Motor neuron (in vitro differentiated cells): Measurements from ENCODE around the gene RIPOR1. TPM values are rescaled to one million over a fixed set of nuclear protein-coding genes. Genes with fewer than 3 reads are reported as not detected.

Experiments
- ATAC-seq, 8 experiments: fragments of 200-7000 bp; cut with Tn5 transposase; replicated peaks in 6 of 8; 2 replicates each; pipeline ENCODE4 v1.8.0; 2021; ENCODE audit warnings: mild to moderate bottlenecking in 8 of 8, moderate library complexity in 8 of 8
- H3K27ac ChIP-seq, 2 donors: fragments of 250-450 bp; sonication (Bioruptor Pico); 2 replicates each; pipeline ENCODE4 v1.9.0; 2021; ENCODE audit warnings: antibody characterized with exemption in 2 of 2, mild to moderate bottlenecking in 2 of 2, moderate library complexity in 1 of 2
- H3K4me1 ChIP-seq, 2 donors: fragments of 250-450 bp; sonication (Bioruptor Pico); replicated peaks in 1 of 2; 2 replicates each; pipeline ENCODE4 v1.6.1; 2021; ENCODE audit warnings: antibody characterized with exemption in 2 of 2, mild to moderate bottlenecking in 2 of 2, moderate library complexity in 1 of 2
- H3K4me3 ChIP-seq, 5 donors: fragments of 250-450 bp; sonication (Bioruptor Pico); 2 replicates each; pipeline ENCODE4 v1.9.0; 2021; ENCODE audit warnings: antibody characterized with exemption in 5 of 5, mild to moderate bottlenecking in 5 of 5, moderate library complexity in 4 of 5
- WGBS, 10 experiments: fragments of 450-650 bp; shearing (Covaris generic); methylation state at CpG; one replicate each; pipeline ENCODE4 v1.0.0; 2022; 5-methylcytosine and 5-hydroxymethylcytosine counted together
- in situ Hi-C, 9 experiments: fragments of 400-800 bp; cut with MboI; loops; one replicate each; pipeline ENCODE4 v1.15.0; 2021; ENCODE audit warnings: low sequenced_read_pairs in 9 of 9, low pct_unique_long_range_greater_than_20kb in 2 of 9; ENCODE audit not compliant: unreplicated experiment in 9 of 9
- total RNA-seq, 8 experiments: library from RNA; unstranded; fragments of 300-600 nt; gene quantifications; 2 replicates each; pipeline versions ENCODE4 v1.2.3 to v1.2.4, GENCODE V29; 2022

The RIPOR1 gene
- total RNA-seq, 8 experiments from 2014 or later = 11.2 to 35.5 (median 19.4) TPM

DNA sequence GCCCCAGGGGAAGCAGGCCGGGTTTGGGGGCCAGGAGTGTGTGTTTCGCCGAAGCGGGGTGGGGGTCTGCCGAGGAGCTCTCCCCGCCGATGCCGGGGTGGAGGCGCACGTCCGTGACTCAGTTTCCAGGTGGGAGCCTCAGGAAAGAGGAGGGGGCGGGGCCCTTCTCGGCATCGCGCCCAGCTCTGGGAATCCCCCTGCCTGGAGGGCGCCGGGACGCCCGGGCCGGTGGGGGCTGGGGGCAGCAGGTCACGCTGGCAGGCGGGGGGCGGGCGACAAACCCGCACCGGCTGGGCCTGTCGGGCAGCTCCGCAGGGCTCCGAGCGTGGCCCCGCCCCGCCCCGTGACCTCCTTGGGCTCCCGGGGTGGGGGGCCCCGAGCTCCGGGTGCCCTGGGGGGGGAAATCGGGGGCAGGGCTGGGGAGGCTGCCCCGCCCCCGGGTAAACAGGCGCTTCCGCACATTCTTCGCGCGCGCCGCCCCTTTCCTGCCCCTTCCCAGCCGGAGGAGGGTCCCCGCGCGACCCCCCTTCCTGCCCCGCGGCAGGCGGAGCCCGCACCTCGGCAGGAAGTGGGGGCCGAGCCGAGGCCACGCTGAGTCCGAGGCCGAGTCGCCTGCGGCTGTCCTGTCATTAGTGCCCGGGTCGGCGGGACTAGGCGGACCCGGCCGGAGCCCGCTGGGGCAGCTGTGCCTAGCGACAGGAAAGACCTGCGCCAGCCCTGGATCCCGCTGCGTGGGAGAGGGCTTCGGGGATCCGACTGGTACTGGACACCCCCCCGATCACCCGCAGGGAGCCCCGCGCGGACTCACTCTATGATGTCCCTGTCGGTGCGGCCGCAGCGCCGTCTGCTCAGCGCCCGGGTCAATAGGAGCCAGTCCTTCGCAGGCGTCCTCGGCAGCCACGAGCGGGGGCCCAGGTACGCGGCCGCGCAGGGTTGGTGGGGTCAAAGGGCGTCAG lies 9.3 kb downstream of the RIPOR1 start:
- WGBS, 10 experiments = 3 to 10% methylated on average over 4 to 6 of the region's 97 CpGs; no CpG with 5 or more reads in 8 of the 10 experiments
- in situ Hi-C loops = no loop called here
- Histone ChIP-seq H3K27ac (peak overlapping the region in 1 of 2 donors; percentile 58), H3K4me3 (peak overlapping the region; percentile 16 to 45 (median 43)), H3K4me1 (peaks cover 14 to 16% of the 10 kb centered on the region in 2 donors)
- ATAC-seq = peak in 7 of 8 experiments; percentile 39 to 74 (median 70)

DNA sequence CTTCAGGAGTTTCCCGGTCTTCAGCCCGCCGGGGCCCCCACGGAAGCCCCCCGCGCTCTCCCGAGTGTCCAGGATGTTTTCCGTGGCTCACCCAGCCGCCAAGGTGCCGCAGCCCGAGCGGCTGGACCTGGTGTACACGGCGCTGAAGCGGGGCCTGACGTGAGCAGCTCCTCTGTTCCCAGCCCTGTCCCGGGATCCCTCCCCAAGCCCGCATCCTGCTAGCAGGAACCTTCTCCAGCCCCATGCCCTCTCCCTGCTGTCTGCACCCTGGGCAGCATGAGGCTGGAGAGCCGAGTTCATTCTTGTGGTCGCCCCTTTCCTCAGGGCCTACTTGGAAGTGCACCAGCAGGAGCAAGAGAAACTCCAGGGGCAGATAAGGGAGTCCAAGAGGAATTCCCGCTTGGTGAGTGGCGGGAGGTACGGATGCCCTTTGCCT lies 10.1 kb downstream of the RIPOR1 start:
- ATAC-seq = no peak
- H3K4me1 ChIP-seq = peaks cover 14 to 16% of the 10 kb centered on the region in 2 donors
- H3K4me3 ChIP-seq = peak overlapping the region in 3 of 5 donors; percentile 43 to 45 (median 44)
- H3K27ac ChIP-seq = no peak overlapping the region
- WGBS, 10 experiments = 40 to 89% (median 68%) methylated on average over 1 to 5 of the region's 23 CpGs; no CpG with 5 or more reads in 5 of the 10 experiments
- in situ Hi-C loops = no loop called here

DNA sequence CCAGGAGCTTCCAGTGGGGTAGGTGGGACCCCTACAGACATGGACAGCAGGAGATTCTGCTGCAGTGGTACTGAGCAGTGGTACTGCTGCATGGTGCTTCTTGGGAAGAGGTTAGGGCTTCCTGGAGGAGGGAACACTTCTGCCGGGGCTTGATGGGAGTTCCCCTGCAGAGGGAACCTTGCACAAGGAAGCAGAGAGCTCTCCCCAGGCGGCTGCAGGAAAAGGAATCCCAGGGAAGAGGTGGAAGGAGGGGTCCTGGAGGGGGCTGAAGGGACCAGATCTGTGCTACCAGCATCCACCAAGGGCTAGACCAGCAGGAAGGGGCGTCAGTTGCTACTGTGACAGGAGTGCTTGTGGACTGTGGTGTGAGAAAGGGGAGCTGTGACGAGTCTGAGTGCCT lies 10.6 kb downstream of the RIPOR1 start:
- Histone ChIP-seq H3K27ac (no peak overlapping the region), H3K4me1 (peaks cover 14 to 16% of the 10 kb centered on the region in 2 donors), H3K4me3 (no peak overlapping the region)
- no peak for ATAC-seq
- 0 to 80% (median 50%) methylated on average over 1 to 2 of the region's 4 CpGs; no CpG with 5 or more reads in 3 of the 10 experiments for WGBS, 10 experiments
- in situ Hi-C loops = no loop called here

DNA sequence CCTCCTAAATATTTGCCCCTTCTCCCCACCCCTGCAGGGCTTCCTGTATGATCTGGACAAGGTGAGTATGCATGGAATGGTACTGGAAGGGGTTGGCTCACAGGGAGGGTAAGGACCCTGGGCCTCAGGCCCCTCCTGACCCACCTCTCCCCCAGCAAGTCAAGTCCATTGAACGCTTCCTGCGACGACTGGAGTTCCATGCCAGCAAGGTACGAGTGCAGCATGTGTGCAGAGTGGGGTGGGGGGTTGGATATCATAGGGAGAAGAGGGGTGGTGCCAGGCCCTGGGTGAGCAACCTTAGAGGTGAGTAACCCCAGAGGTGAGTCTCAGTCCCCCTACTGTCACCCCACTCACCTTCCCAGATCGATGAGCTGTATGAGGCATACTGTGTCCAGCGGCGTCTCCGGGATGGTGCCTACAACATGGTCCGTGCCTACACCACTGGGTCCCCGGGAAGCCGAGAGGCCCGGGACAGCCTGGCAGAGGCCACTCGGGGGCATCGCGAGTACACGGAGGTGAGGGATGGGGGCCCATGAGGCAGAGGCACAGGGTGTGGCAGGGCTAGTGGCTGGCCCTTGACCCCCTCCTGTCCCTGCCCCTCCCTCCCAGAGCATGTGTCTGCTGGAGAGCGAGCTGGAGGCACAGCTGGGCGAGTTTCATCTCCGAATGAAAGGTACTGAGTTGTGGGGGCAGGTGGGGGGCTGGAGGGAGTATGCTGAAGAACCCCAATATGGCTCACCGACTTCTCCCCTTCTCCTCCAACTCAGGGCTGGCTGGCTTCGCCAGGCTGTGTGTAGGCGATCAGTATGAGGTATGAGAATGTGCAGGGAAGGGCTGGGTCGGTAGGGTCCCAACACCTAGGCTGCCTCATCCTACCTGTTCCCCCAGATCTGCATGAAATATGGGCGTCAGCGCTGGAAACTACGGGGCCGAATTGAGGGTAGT lies 11.3 kb downstream of the RIPOR1 start:
- no peak overlapping the region for H3K27ac ChIP-seq
- 88 to 100% (median 92%) methylated on average over 2 to 8 of the region's 27 CpGs; no CpG with 5 or more reads in 4 of the 10 experiments for WGBS, 10 experiments
- no peak overlapping the region for H3K4me3 ChIP-seq
- in situ Hi-C loops = no loop called here
- H3K4me1 ChIP-seq = peaks cover 14 to 16% of the 10 kb centered on the region in 2 donors
- ATAC-seq = no peak

DNA sequence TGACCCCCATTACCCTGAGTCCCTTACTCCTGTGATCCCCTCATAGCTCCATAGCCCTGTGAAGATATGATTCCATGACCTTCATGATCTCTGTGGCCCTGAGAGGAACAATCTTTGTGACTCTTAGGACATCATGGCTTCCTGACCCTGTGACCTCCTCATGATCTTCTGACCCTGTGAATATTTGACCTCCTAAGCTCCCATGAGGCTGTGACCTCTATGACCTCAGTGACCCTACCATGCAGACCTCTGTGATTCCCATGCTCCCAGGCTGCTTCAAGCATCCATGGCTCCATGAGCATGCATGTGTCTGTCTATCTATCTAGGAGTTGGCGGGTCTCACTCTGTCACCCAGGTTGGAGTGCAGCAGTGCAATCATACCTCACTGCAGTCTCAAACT lies 12.1 kb downstream of the RIPOR1 start:
- no peak overlapping the region for H3K27ac ChIP-seq
- in situ Hi-C loops = no loop called here
- no peak for ATAC-seq
- WGBS, 10 experiments = 100% methylated on average over 1 of the region's 1 CpG; no CpG with 5 or more reads in 6 of the 10 experiments
- no peak overlapping the region for H3K4me3 ChIP-seq
- H3K4me1 ChIP-seq = peaks cover 14 to 16% of the 10 kb centered on the region in 2 donors

DNA sequence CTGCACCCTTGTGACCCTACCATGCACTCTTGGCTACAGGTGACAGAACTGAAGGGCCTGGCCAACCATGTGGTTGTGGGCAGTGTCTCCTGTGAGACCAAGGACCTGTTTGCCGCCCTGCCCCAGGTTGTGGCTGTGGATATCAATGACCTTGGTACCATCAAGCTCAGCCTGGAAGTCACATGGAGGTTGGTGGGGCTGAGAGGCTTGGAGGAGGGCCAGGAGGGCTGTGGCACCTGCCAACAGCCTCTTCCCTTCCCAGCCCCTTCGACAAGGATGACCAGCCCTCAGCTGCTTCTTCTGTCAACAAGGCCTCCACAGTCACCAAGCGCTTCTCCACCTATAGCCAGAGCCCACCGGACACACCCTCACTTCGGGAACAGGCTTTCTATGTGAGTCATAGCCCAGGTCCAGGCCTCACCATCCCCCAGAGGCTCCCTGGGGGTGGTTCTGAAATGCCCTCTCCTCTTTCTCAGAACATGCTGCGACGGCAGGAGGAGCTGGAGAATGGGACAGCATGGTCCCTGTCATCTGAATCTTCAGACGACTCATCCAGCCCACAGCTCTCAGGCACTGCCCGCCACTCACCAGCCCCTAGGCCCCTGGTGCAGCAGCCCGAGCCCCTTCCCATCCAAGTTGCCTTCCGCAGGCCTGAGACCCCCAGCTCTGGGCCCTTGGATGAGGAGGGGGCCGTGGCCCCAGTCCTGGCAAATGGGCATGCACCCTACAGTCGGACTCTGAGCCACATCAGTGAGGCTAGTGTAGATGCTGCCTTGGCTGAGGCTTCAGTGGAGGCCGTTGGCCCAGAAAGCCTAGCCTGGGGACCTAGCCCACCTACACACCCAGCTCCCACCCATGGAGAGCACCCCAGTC lies 13.0 kb downstream of the RIPOR1 start:
- WGBS, 10 experiments = 73 to 100% (median 89%) methylated on average over 2 to 8 of the region's 14 CpGs; no CpG with 5 or more reads in 5 of the 10 experiments
- ATAC-seq = no peak
- H3K4me1 ChIP-seq = peaks cover 13 to 14% of the 10 kb centered on the region in 2 donors
- in situ Hi-C loops = no loop called here
- H3K4me3 ChIP-seq = no peak overlapping the region
- H3K27ac ChIP-seq = no peak overlapping the region

DNA sequence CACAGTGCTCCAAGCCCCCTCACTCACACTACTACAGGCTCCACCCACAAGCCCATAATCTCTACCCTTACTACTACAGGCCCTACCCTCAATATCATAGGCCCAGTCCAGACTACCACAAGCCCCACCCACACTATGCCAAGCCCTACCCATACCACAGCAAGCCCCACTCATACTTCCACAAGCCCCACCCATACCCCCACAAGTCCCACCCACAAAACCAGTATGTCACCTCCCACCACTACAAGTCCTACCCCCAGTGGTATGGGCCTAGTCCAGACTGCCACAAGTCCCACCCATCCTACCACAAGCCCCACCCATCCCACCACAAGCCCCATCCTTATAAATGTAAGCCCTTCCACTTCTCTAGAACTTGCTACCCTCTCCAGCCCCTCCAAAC lies 13.8 kb downstream of the RIPOR1 start:
- Histone ChIP-seq H3K4me1 (peaks cover 7 to 10% of the 10 kb centered on the region in 2 donors), H3K27ac (no peak overlapping the region), H3K4me3 (no peak overlapping the region)
- in situ Hi-C loops = no loop called here
- peak in 3 of 8 experiments; percentile 40 to 82 (median 42) for ATAC-seq

DNA sequence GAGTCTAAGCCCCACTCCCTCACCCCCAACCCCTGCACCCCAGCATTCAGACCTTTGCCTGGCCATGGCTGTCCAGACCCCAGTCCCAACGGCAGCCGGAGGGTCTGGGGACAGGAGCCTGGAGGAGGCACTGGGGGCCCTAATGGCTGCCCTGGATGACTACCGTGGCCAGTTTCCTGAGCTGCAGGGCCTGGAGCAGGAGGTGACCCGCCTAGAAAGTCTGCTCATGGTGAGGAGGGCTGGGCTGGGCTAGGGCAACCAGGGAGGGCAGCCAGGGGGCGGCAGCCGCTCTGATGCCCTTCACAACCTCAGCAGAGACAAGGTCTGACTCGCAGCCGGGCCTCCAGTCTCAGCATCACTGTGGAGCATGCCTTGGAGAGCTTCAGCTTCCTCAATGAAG lies 14.4 kb downstream of the RIPOR1 start:
- Histone ChIP-seq H3K4me1 (peaks cover 7% of the 10 kb centered on the region in 2 donors), H3K4me3 (no peak overlapping the region), H3K27ac (no peak overlapping the region)
- in situ Hi-C loops = no loop called here
- ATAC-seq = no peak
- WGBS, 10 experiments = 100% methylated on average over 2 of the region's 8 CpGs; no CpG with 5 or more reads in 9 of the 10 experiments

DNA sequence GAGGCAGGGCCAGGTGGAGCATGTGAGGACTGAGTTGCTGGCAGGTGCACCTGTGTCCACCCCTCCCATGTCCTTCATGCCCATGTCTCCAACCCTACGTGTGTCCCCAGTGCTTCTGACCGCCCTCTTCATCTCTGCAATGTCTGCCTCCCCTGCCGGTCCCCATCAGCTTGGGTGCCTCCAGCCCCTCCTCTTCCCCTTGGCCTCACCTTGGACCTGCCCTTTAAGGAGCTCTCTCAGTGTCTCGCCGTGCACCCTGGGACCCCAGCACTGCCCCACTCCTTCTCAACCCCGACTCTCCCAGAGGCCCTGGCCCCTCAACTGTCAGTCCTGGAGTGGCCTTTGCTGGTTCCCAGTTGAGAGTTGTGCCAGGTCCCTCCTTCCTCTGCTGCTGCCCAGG lies 15.0 kb downstream of the RIPOR1 start:
- peaks cover 3 to 5% of the 10 kb centered on the region in 2 donors for H3K4me1 ChIP-seq
- H3K27ac ChIP-seq = no peak overlapping the region
- 50 to 92% (median 80%) methylated on average over 1 to 2 of the region's 6 CpGs; no CpG with 5 or more reads in 7 of the 10 experiments for WGBS, 10 experiments
- H3K4me3 ChIP-seq = no peak overlapping the region
- no peak for ATAC-seq
- in situ Hi-C loops = no loop called here

DNA sequence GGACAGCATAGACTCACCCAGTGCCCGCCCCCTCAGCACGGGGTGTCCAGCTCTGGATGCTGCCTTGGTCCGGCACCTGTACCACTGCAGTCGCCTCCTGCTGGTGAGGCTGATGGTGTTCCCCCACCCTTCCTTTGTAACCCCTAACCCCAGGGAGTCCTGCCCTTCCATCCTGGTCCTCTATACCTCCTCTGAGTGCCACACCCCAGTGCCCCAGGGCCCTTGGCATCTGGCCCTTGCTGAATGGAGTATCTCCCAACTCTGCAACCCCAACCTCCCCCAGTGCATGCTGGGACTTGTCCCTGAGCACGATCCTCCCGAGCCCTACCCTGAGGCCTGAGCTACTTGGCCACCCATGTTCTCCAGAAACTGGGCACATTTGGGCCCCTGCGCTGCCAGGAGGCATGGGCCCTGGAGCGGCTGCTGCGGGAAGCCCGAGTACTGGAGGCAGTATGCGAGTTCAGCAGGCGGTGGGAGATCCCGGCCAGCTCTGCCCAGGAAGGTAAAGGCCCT lies 15.8 kb downstream of the RIPOR1 start:
- ATAC-seq = no peak
- no peak overlapping the region for H3K4me3 ChIP-seq
- no peaks in the 10 kb centered on the region for H3K4me1 ChIP-seq
- WGBS, 10 experiments = 58 to 87% (median 75%) methylated on average over 2 to 3 of the region's 13 CpGs; no CpG with 5 or more reads in 7 of the 10 experiments
- in situ Hi-C loops = no loop called here
- H3K27ac ChIP-seq = no peak overlapping the region

DNA sequence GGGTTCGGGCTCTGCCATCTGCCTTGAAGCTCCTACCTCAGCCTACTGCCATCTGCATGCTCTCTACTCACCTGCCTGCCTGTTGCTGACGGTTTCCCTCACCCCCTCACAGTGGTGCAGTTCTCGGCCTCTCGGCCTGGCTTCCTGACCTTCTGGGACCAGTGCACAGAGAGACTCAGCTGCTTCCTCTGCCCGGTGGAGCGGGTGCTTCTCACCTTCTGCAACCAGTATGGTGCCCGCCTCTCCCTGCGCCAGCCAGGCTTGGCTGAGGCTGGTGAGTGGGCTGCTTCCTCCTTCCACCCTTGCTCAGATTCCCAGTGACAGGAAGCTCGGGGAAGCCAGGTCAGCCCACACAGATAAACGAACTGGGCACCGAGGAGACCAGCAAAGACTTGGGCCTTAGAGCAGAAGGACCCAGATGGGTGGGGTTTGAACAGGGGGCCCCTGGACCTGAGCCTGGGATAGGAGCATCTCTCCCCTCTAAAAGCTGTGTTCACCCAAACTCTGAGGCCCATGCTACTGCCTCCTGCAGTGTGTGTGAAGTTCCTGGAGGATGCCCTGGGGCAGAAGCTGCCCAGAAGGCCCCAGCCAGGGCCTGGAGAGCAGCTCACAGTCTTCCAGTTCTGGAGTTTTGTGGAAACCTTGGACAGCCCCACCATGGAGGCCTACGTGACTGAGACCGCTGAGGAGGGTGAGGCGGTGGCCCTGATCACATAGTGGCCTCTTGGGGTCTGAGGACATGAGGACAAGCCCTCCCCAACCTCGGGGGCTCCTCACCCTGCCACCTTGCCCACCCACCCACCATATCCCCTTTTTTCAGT lies 16.4 kb downstream of the RIPOR1 start:
- Histone ChIP-seq H3K4me1 (no peaks in the 10 kb centered on the region), H3K4me3 (no peak overlapping the region), H3K27ac (no peak overlapping the region)
- WGBS, 10 experiments = 50 to 100% (median 80%) methylated on average over 1 to 4 of the region's 15 CpGs; no CpG with 5 or more reads in 3 of the 10 experiments
- in situ Hi-C loops = no loop called here
- no peak for ATAC-seq
